ENCODE measurements around the gene SNTA1. TPM values are rescaled to one million over a fixed set of nuclear protein-coding genes. Genes with fewer than 3 reads are reported as not detected.

SNTA1 gene
- polyA plus RNA-seq, 1 donor (not counting 4 experiments of a cell fraction or from before 2014, with no cell fraction given) = 3.6 TPM

DNA sequence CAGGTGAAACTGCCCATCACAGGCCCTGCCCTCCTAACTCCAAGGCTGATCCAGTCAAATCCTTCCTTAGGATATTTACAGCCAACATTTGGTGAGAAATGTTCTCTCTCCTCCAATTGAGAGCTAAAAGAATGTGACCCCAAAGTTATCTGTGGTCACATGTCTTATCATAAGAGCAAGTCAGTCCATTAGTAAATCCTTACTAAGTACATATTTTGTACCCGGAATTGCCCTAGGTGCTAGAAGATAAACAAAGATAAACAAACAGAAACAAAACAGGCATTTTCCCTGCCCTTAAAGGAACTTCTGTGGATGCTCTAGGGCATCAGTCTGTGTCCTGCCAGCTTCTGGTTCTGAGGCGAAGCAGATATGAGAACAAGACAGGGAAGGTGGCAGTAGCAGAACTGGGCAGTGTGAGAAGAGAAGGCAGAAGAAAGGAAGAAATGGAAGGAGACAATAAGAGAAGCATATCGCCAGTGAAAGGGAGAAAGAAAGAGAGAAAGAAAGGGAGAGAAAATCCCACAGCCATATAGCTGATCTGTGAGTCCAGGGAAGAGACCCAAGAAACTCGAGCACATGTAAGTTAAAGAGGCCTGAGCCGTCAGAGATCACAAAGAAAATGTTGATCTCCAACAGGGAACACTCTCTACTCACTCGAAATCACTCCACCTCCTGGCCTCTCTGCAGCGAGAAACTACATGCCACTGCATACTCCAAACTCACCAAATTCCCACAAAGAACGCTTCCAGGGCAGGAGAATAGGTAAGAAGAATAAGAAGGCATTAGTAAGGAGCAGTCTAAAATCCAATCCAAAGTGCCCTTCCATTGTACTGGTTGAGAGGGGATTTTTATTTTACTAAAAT is 83.9 kb downstream of the SNTA1 start:
- Histone ChIP-seq H2AFZ (ENCODE audit: control insufficient read depth, low read length) (no peak overlapping the region), H3K4me1 (ENCODE audit: control insufficient read depth, extremely low read depth, insufficient read depth, low read length) (no peaks in the 10 kb centered on the region), H3K36me3 (ENCODE audit: control insufficient read depth in 2 of 2, extremely low read depth in 1 of 2, insufficient read depth in 2 of 2, low read length in 2 of 2) (peaks cover 16 to 20% of the 10 kb centered on the region in 2 experiments), H3K9ac (ENCODE audit: control insufficient read depth, extremely low read depth, insufficient read depth, low read length) (no peak overlapping the region), H4K20me1 (ENCODE audit: control insufficient read depth, extremely low read depth, insufficient read depth, low read length) (no peaks in the 10 kb centered on the region), H3K9me3 (ENCODE audit: control insufficient read depth, low read depth, low read length) (no peaks in the 10 kb centered on the region), H3K9me1 (ENCODE audit: control insufficient read depth, extremely low read depth, insufficient read depth, low read length) (no peaks in the 10 kb centered on the region), H3K4me2 (ENCODE audit: control insufficient read depth, extremely low read depth, insufficient read depth, low read depth, low read length) (no peak overlapping the region), H3K4me3 (ENCODE audit: control insufficient read depth in 2 of 3, extremely low read depth in 1 of 3, insufficient read depth in 2 of 3, low read depth in 1 of 3, low read length in 3 of 3) (no peak overlapping the region), H3K27ac (ENCODE audit: control insufficient read depth, insufficient read depth, low read length) (no peak overlapping the region), H3K27me3 (ENCODE audit: control insufficient read depth, extremely low read depth, insufficient read depth, low read length) (no peaks in the 10 kb centered on the region), H3K79me2 (ENCODE audit: control insufficient read depth, insufficient read depth, low read length) (no peaks in the 10 kb centered on the region)
- dilution Hi-C loops (cut with MboI; ENCODE audit: extremely low pct_ligation_motif_present, low sequenced_read_pairs) = no loop called here
- FAIRE-seq = no peak
- TF ChIP-seq EZH2 (IDR thresholded peaks at IDR 0.05; ENCODE audit: low read length) = no peak
- TF ChIP-seq, protein P1, sequence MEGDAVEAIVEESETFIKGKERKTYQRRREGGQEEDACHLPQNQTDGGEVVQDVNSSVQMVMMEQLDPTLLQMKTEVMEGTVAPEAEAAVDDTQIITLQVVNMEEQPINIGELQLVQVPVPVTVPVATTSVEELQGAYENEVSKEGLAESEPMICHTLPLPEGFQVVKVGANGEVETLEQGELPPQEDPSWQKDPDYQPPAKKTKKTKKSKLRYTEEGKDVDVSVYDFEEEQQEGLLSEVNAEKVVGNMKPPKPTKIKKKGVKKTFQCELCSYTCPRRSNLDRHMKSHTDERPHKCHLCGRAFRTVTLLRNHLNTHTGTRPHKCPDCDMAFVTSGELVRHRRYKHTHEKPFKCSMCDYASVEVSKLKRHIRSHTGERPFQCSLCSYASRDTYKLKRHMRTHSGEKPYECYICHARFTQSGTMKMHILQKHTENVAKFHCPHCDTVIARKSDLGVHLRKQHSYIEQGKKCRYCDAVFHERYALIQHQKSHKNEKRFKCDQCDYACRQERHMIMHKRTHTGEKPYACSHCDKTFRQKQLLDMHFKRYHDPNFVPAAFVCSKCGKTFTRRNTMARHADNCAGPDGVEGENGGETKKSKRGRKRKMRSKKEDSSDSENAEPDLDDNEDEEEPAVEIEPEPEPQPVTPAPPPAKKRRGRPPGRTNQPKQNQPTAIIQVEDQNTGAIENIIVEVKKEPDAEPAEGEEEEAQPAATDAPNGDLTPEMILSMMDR (optimal IDR thresholded peaks at IDR 0.05 in 1 of 3, IDR thresholded peaks at IDR 0.05 in 1 of 3, conservative IDR thresholded peaks at IDR 0.05 in 1 of 3; ENCODE audit: extremely low read depth in 1 of 3, insufficient read depth in 2 of 3, low read length in 3 of 3) = no peak
- DNase-seq (ENCODE audit: low read depth, low spot score) = no peak

Other genes with a start within 250 kb of the SNTA1 start
- not detected in 3 replicates for gene BPIFA3, start 226.4 kb downstream of the SNTA1 start, polyA plus RNA-seq
- gene BPIFA1, start 207.8 kb downstream of the SNTA1 start, polyA plus RNA-seq = not detected in 3 replicates
- not detected in 3 replicates for gene BPIFB1, start 160.5 kb downstream of the SNTA1 start, polyA plus RNA-seq
- gene CDK5RAP1, start 42.2 kb downstream of the SNTA1 start, polyA plus RNA-seq = 25.2 to 40.2 TPM (median 34.0 TPM) in 3 replicates
- gene CBFA2T2, start 46.3 kb upstream of the SNTA1 start, polyA plus RNA-seq = 5.5 to 8.7 TPM (median 6.8 TPM) in 3 replicates
- 0.02 to 0.03 TPM in 2 of 3 replicates, not detected in the other for gene C20orf144, start 218.6 kb upstream of the SNTA1 start, polyA plus RNA-seq
- gene ACTL10, start 223.2 kb upstream of the SNTA1 start, polyA plus RNA-seq = 0.28 to 0.50 TPM (median 0.48 TPM) in 3 replicates
- gene NECAB3, start 230.7 kb upstream of the SNTA1 start, polyA plus RNA-seq = 3.8 to 10.3 TPM (median 4.6 TPM) in 3 replicates
- 1.3 to 3.4 TPM (median 2.8 TPM) in 3 replicates for gene E2F1, start 242.6 kb upstream of the SNTA1 start, polyA plus RNA-seq